ENCODE data around the gene PPEF1.

PPEF1 gene

DNA sequence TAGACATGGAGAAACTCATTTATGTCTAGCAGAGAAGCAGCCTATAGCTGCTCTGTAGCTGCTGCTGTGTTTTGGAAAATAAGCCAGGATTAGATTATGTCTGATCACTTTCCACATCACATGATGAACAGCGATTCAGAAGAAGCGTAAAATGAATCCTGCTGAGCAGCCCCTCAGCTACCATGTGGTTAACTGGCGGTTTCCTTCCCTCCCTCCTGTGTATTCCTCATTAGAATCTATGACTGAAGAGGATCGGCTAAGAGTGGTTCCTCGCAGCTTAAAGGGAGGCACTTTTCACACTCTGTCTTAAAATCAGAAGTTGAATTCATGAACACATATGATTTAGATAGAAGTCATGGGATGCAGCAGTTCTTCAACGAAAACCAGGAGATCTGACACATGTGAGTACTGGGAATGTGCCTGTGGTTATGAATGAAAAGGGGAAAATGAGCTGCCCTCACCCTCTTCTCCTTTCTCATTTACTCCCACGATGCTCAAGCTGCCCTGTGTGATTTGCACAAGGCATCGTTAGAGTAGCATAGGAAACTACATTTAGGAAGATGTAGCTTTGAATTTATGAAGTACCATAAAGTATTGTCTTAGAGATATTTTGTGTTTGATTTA is at the start of gene PPEF1:
Gene PPEF1, plus strand, starts transcription at position 220 of the 624 bp plus-strand sequence. Its CDS starts 136 bp downstream, at position 356.
- H3K4me2 ChIP-seq (ENCODE audit: low read depth, low read length, poor library complexity, severe bottlenecking) = no peak within 1 kb of the TSS
- no peaks in the 10 kb centered on the region for H3F3A ChIP-seq (ENCODE audit: insufficient read depth)
- no peaks in the 10 kb centered on the region for H3K9me3 ChIP-seq (ENCODE audit: insufficient read depth, low read length)
- H3K79me2 ChIP-seq (ENCODE audit: insufficient read depth, low read length) = no peaks in the 10 kb centered on the region
- H3K9me2 ChIP-seq (replicated peaks; ENCODE audit: insufficient read depth, low read length) = no peaks in the 10 kb centered on the region
- no peak within 1 kb of the TSS for H3K4me3 ChIP-seq (ENCODE audit: insufficient read depth, low read length, poor library complexity, severe bottlenecking)
- no peaks in the 10 kb centered on the region for H3K36me3 ChIP-seq (ENCODE audit: low read length)
- no peak within 1 kb of the TSS for H2AFZ ChIP-seq (ENCODE audit: low read depth, low read length, severe bottlenecking)
- no peaks in the 10 kb centered on the region for H4K20me1 ChIP-seq (ENCODE audit: low read depth, low read length)
- H3K27me3 ChIP-seq (ENCODE audit: low read length) = no peaks in the 10 kb centered on the region
- H3K9ac ChIP-seq (ENCODE audit: low read length) = no peak within 1 kb of the TSS
- no peak for TF ChIP-seq EZH2phosphoT487 (conservative IDR thresholded peaks at IDR 0.05; ENCODE audit: low read length)
- TF ChIP-seq, protein P1, sequence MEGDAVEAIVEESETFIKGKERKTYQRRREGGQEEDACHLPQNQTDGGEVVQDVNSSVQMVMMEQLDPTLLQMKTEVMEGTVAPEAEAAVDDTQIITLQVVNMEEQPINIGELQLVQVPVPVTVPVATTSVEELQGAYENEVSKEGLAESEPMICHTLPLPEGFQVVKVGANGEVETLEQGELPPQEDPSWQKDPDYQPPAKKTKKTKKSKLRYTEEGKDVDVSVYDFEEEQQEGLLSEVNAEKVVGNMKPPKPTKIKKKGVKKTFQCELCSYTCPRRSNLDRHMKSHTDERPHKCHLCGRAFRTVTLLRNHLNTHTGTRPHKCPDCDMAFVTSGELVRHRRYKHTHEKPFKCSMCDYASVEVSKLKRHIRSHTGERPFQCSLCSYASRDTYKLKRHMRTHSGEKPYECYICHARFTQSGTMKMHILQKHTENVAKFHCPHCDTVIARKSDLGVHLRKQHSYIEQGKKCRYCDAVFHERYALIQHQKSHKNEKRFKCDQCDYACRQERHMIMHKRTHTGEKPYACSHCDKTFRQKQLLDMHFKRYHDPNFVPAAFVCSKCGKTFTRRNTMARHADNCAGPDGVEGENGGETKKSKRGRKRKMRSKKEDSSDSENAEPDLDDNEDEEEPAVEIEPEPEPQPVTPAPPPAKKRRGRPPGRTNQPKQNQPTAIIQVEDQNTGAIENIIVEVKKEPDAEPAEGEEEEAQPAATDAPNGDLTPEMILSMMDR (IDR thresholded peaks at IDR 0.05; ENCODE audit: insufficient read depth, low read length, poor library complexity, severe bottlenecking) = no peak
- H3K27ac ChIP-seq (ENCODE audit: low read depth, low read length) = no peak within 1 kb of the TSS

- H3F3A ChIP-seq (ENCODE audit: insufficient read depth) = no peaks in the 10 kb centered on the region
- TF ChIP-seq, protein P1 (IDR thresholded peaks at IDR 0.05; ENCODE audit: insufficient read depth, low read length, poor library complexity, severe bottlenecking) = no peak
- TF ChIP-seq EZH2phosphoT487 (conservative IDR thresholded peaks at IDR 0.05; ENCODE audit: low read length) = no peak
- no peak overlapping the region for H2AFZ ChIP-seq (ENCODE audit: low read depth, low read length, severe bottlenecking)
- no peak overlapping the region for H3K4me3 ChIP-seq (ENCODE audit: insufficient read depth, low read length, poor library complexity, severe bottlenecking)
- no peaks in the 10 kb centered on the region for H3K79me2 ChIP-seq (ENCODE audit: insufficient read depth, low read length)
- no peaks in the 10 kb centered on the region for H3K9me3 ChIP-seq (ENCODE audit: insufficient read depth, low read length)
- no peaks in the 10 kb centered on the region for H4K20me1 ChIP-seq (ENCODE audit: low read depth, low read length)
- H3K9me2 ChIP-seq (replicated peaks; ENCODE audit: insufficient read depth, low read length) = no peaks in the 10 kb centered on the region
- no peak overlapping the region for H3K27ac ChIP-seq (ENCODE audit: low read depth, low read length)
- no peaks in the 10 kb centered on the region for H3K36me3 ChIP-seq (ENCODE audit: low read length)
- no peak overlapping the region for H3K4me2 ChIP-seq (ENCODE audit: low read depth, low read length, poor library complexity, severe bottlenecking)
- no peaks in the 10 kb centered on the region for H3K27me3 ChIP-seq (ENCODE audit: low read length)
- no peak overlapping the region for H3K9ac ChIP-seq (ENCODE audit: low read length)
Measured at GRCh38 chrX:18661273-18661672, 46.2 kb upstream of the PPEF1 start.

GRCh38 chrX:18664947-18665346 is 42.5 kb upstream of the PPEF1 start:
- Histone ChIP-seq H3K4me2 (ENCODE audit: low read depth, low read length, poor library complexity, severe bottlenecking) (no peak overlapping the region), H4K20me1 (ENCODE audit: low read depth, low read length) (no peaks in the 10 kb centered on the region), H3K9me2 (replicated peaks; ENCODE audit: insufficient read depth, low read length) (no peaks in the 10 kb centered on the region), H3F3A (ENCODE audit: insufficient read depth) (no peaks in the 10 kb centered on the region), H3K27me3 (ENCODE audit: low read length) (no peaks in the 10 kb centered on the region), H3K36me3 (ENCODE audit: low read length) (no peaks in the 10 kb centered on the region), H3K79me2 (ENCODE audit: insufficient read depth, low read length) (no peaks in the 10 kb centered on the region), H3K9ac (ENCODE audit: low read length) (no peak overlapping the region), H3K9me3 (ENCODE audit: insufficient read depth, low read length) (no peaks in the 10 kb centered on the region), H3K4me3 (ENCODE audit: insufficient read depth, low read length, poor library complexity, severe bottlenecking) (no peak overlapping the region), H2AFZ (ENCODE audit: low read depth, low read length, severe bottlenecking) (no peak overlapping the region), H3K27ac (ENCODE audit: low read depth, low read length) (no peak overlapping the region)
- no peak for TF ChIP-seq EZH2phosphoT487 (conservative IDR thresholded peaks at IDR 0.05; ENCODE audit: low read length)
- TF ChIP-seq, protein P1 (IDR thresholded peaks at IDR 0.05; ENCODE audit: insufficient read depth, low read length, poor library complexity, severe bottlenecking) = no peak

Measured in SU-DHL-6 (cell line).